HG03575 (cell line): ENCODE results near the gene FGD2.
A peak's percentile ranks its signal among the peaks of the same experiment; 100 is the strongest.

ENCODE experiments used
- ATAC-seq: cut with Tn5 transposase; IDR thresholded peaks from one replicate; pipeline ENCODE4 v1.9.1; 2021; ENCODE audit not compliant: unreplicated experiment, insufficient number of reproducible peaks, low FRiP score; ENCODE audit errors: extremely low read depth

Gene FGD2

GRCh38 chr6:37011656-37012378, 6.4 kb downstream of the FGD2 start:
- ATAC-seq = no peak

- no peak for ATAC-seq
Observed at GRCh38 chr6:37013516-37014491, 8.3 kb downstream of the FGD2 start.

- no peak for ATAC-seq
Observed at GRCh38 chr6:37014667-37015066, 9.2 kb downstream of the FGD2 start.

GRCh38 chr6:37015532-37015931, 10.1 kb downstream of the FGD2 start:
- ATAC-seq = no peak

GRCh38 chr6:37016995-37017394, 11.5 kb downstream of the FGD2 start:
- ATAC-seq = no peak

- no peak for ATAC-seq
Observed at GRCh38 chr6:37017606-37018197, 12.2 kb downstream of the FGD2 start.

- peak; percentile 50 for ATAC-seq
Observed at GRCh38 chr6:37018198-37019064, 13.0 kb downstream of the FGD2 start.

GRCh38 chr6:37019065-37019450, 13.6 kb downstream of the FGD2 start:
- ATAC-seq = no peak

GRCh38 chr6:37020381-37020780, 14.9 kb downstream of the FGD2 start:
- no peak for ATAC-seq

GRCh38 chr6:37020812-37021211, 15.4 kb downstream of the FGD2 start:
- ATAC-seq = no peak

GRCh38 chr6:37021356-37022129, 16.1 kb downstream of the FGD2 start:
- ATAC-seq = no peak

- no peak for ATAC-seq
Observed at GRCh38 chr6:37022135-37022863, 16.8 kb downstream of the FGD2 start.

GRCh38 chr6:37024656-37025337, 19.3 kb downstream of the FGD2 start:
- ATAC-seq = no peak

GRCh38 chr6:37025621-37026466, 20.4 kb downstream of the FGD2 start:
- ATAC-seq = no peak

- no peak for ATAC-seq
Observed at GRCh38 chr6:37027036-37027720, 21.7 kb downstream of the FGD2 start.
